ENCODE measurements around the gene PCDHB14.
"Not testable (repeated sequence)": the region's sequence is repeated elsewhere in the genome, so short reads cannot be mapped to it uniquely, and the experiment has no call there.

PCDHB14 gene

GRCh38 chr5:141236516-141237313, 13.6 kb downstream of the PCDHB14 start:
- Histone ChIP-seq H3K9ac (ENCODE audit: low read depth in 1 of 2, low read length in 2 of 2) (no peak overlapping the region), H3K4me1 (ENCODE audit: control insufficient read depth in 1 of 2, insufficient read depth in 2 of 2, low read length in 2 of 2) (no peaks in the 10 kb centered on the region), H3K27me3 (ENCODE audit: control insufficient read depth in 1 of 2, insufficient read depth in 2 of 2, low read length in 2 of 2) (no peaks in the 10 kb centered on the region), H3K36me3 (ENCODE audit: control insufficient read depth in 1 of 2, insufficient read depth in 2 of 2, low read length in 2 of 2) (no peaks in the 10 kb centered on the region), H3K9me3 (ENCODE audit: control insufficient read depth in 1 of 2, low read length in 2 of 2) (peaks cover 33 to 51% of the 10 kb centered on the region in 2 donors), H3K4me3 (ENCODE audit: low read depth in 1 of 2, low read length in 2 of 2) (no peak overlapping the region), H3K27ac (ENCODE audit: low read depth, low read length) (no peak overlapping the region)

- Histone ChIP-seq H3K27me3 (ENCODE audit: control insufficient read depth in 1 of 2, insufficient read depth in 2 of 2, low read length in 2 of 2) (no peaks in the 10 kb centered on the region), H3K9me3 (ENCODE audit: control insufficient read depth in 1 of 2, low read length in 2 of 2) (peaks cover 45 to 64% of the 10 kb centered on the region in 2 donors), H3K4me1 (ENCODE audit: control insufficient read depth in 1 of 2, insufficient read depth in 2 of 2, low read length in 2 of 2) (no peaks in the 10 kb centered on the region)
Measured at GRCh38 chr5:141241496-141241895, 18.4 kb downstream of the PCDHB14 start.

GRCh38 chr5:141245250-141245717, 22.1 kb downstream of the PCDHB14 start, which contains the start of gene PCDHB15:
Gene PCDHB15, plus strand, starts transcription at chr5:141245395. Its CDS starts 184 bp downstream, at chr5:141245579.
- no peak within 1 kb of the TSS for H3K9ac ChIP-seq (ENCODE audit: low read depth in 1 of 2, low read length in 2 of 2)

More at GRCh38 chr5:141241496-141241895, 18.4 kb downstream of the PCDHB14 start:
- no peak overlapping the region for H3K27ac ChIP-seq (ENCODE audit: low read depth, low read length)
- no peak overlapping the region for H3K4me3 ChIP-seq (ENCODE audit: low read depth in 1 of 2, low read length in 2 of 2)
- no peaks in the 10 kb centered on the region for H3K36me3 ChIP-seq (ENCODE audit: control insufficient read depth in 1 of 2, insufficient read depth in 2 of 2, low read length in 2 of 2)
- H3K9ac ChIP-seq (ENCODE audit: low read depth in 1 of 2, low read length in 2 of 2): no peak overlapping the region

GRCh38 chr5:141246971-141247370, 23.8 kb downstream of the PCDHB14 start:
- H3K27ac ChIP-seq (ENCODE audit: low read depth, low read length); H3K36me3 ChIP-seq (ENCODE audit: control insufficient read depth in 1 of 2, insufficient read depth in 2 of 2, low read length in 2 of 2); H3K4me1 ChIP-seq (ENCODE audit: control insufficient read depth in 1 of 2, insufficient read depth in 2 of 2, low read length in 2 of 2); H3K4me3 ChIP-seq (ENCODE audit: low read depth in 1 of 2, low read length in 2 of 2); H3K9ac ChIP-seq (ENCODE audit: low read depth in 1 of 2, low read length in 2 of 2); H3K27me3 ChIP-seq (ENCODE audit: control insufficient read depth in 1 of 2, insufficient read depth in 2 of 2, low read length in 2 of 2): not testable (repeated sequence)
- H3K9me3 ChIP-seq (ENCODE audit: control insufficient read depth in 1 of 2, low read length in 2 of 2): peaks cover 54 to 69% of the 10 kb centered on the region in 2 donors

More at GRCh38 chr5:141245250-141245717, 22.1 kb downstream of the PCDHB14 start, which contains the start of gene PCDHB15:
- H3K27me3 ChIP-seq (ENCODE audit: control insufficient read depth in 1 of 2, insufficient read depth in 2 of 2, low read length in 2 of 2): no peaks in the 10 kb centered on the region
- H3K4me1 ChIP-seq (ENCODE audit: control insufficient read depth in 1 of 2, insufficient read depth in 2 of 2, low read length in 2 of 2): no peaks in the 10 kb centered on the region
- peak within 1 kb of the TSS; percentile 40 to 48 for H3K4me3 ChIP-seq (ENCODE audit: low read depth in 1 of 2, low read length in 2 of 2)
- H3K9me3 ChIP-seq (ENCODE audit: control insufficient read depth in 1 of 2, low read length in 2 of 2): peaks cover 51 to 64% of the 10 kb centered on the region in 2 donors
- no peaks in the 10 kb centered on the region for H3K36me3 ChIP-seq (ENCODE audit: control insufficient read depth in 1 of 2, insufficient read depth in 2 of 2, low read length in 2 of 2)
- H3K27ac ChIP-seq (ENCODE audit: low read depth, low read length): no peak within 1 kb of the TSS

- not testable (repeated sequence) for H3K4me3 ChIP-seq (ENCODE audit: low read depth in 1 of 2, low read length in 2 of 2); H3K36me3 ChIP-seq (ENCODE audit: control insufficient read depth in 1 of 2, insufficient read depth in 2 of 2, low read length in 2 of 2); H3K27me3 ChIP-seq (ENCODE audit: control insufficient read depth in 1 of 2, insufficient read depth in 2 of 2, low read length in 2 of 2); H3K27ac ChIP-seq (ENCODE audit: low read depth, low read length); H3K4me1 ChIP-seq (ENCODE audit: control insufficient read depth in 1 of 2, insufficient read depth in 2 of 2, low read length in 2 of 2); H3K9ac ChIP-seq (ENCODE audit: low read depth in 1 of 2, low read length in 2 of 2)
- peaks cover 53 to 71% of the 10 kb centered on the region in 2 donors for H3K9me3 ChIP-seq (ENCODE audit: control insufficient read depth in 1 of 2, low read length in 2 of 2)
Measured at GRCh38 chr5:141247434-141247833, 24.3 kb downstream of the PCDHB14 start.

- peak overlapping the region in 1 of 2 donors; percentile 7 for H3K4me3 ChIP-seq (ENCODE audit: low read depth in 1 of 2, low read length in 2 of 2)
- peaks cover 64 to 69% of the 10 kb centered on the region in 2 donors for H3K9me3 ChIP-seq (ENCODE audit: control insufficient read depth in 1 of 2, low read length in 2 of 2)
- H3K27me3 ChIP-seq (ENCODE audit: control insufficient read depth in 1 of 2, insufficient read depth in 2 of 2, low read length in 2 of 2): no peaks in the 10 kb centered on the region
- H3K9ac ChIP-seq (ENCODE audit: low read depth in 1 of 2, low read length in 2 of 2): no peak overlapping the region
- no peak overlapping the region for H3K27ac ChIP-seq (ENCODE audit: low read depth, low read length)
- H3K36me3 ChIP-seq (ENCODE audit: control insufficient read depth in 1 of 2, insufficient read depth in 2 of 2, low read length in 2 of 2): no peaks in the 10 kb centered on the region
- H3K4me1 ChIP-seq (ENCODE audit: control insufficient read depth in 1 of 2, insufficient read depth in 2 of 2, low read length in 2 of 2): no peaks in the 10 kb centered on the region
Measured at GRCh38 chr5:141250576-141250975, 27.4 kb downstream of the PCDHB14 start.

GRCh38 chr5:141258464-141258863, 35.3 kb downstream of the PCDHB14 start:
- H3K9ac ChIP-seq (ENCODE audit: low read depth in 1 of 2, low read length in 2 of 2): no peak overlapping the region
- H3K9me3 ChIP-seq (ENCODE audit: control insufficient read depth in 1 of 2, low read length in 2 of 2): peaks cover 79 to 83% of the 10 kb centered on the region in 2 donors
- no peaks in the 10 kb centered on the region for H3K4me1 ChIP-seq (ENCODE audit: control insufficient read depth in 1 of 2, insufficient read depth in 2 of 2, low read length in 2 of 2)
- no peaks in the 10 kb centered on the region for H3K36me3 ChIP-seq (ENCODE audit: control insufficient read depth in 1 of 2, insufficient read depth in 2 of 2, low read length in 2 of 2)
- H3K27me3 ChIP-seq (ENCODE audit: control insufficient read depth in 1 of 2, insufficient read depth in 2 of 2, low read length in 2 of 2): no peaks in the 10 kb centered on the region
- no peak overlapping the region for H3K27ac ChIP-seq (ENCODE audit: low read depth, low read length)
- no peak overlapping the region for H3K4me3 ChIP-seq (ENCODE audit: low read depth in 1 of 2, low read length in 2 of 2)

GRCh38 chr5:141258948-141259347, 35.8 kb downstream of the PCDHB14 start:
- H3K36me3 ChIP-seq (ENCODE audit: control insufficient read depth in 1 of 2, insufficient read depth in 2 of 2, low read length in 2 of 2): peaks cover 0 to 1% of the 10 kb centered on the region in 2 donors
- no peaks in the 10 kb centered on the region for H3K27me3 ChIP-seq (ENCODE audit: control insufficient read depth in 1 of 2, insufficient read depth in 2 of 2, low read length in 2 of 2)
- no peak overlapping the region for H3K4me3 ChIP-seq (ENCODE audit: low read depth in 1 of 2, low read length in 2 of 2)
- H3K27ac ChIP-seq (ENCODE audit: low read depth, low read length): no peak overlapping the region
- no peak overlapping the region for H3K9ac ChIP-seq (ENCODE audit: low read depth in 1 of 2, low read length in 2 of 2)
- H3K9me3 ChIP-seq (ENCODE audit: control insufficient read depth in 1 of 2, low read length in 2 of 2): peaks cover 80 to 82% of the 10 kb centered on the region in 2 donors
- no peaks in the 10 kb centered on the region for H3K4me1 ChIP-seq (ENCODE audit: control insufficient read depth in 1 of 2, insufficient read depth in 2 of 2, low read length in 2 of 2)

- Histone ChIP-seq H3K27me3 (ENCODE audit: control insufficient read depth in 1 of 2, insufficient read depth in 2 of 2, low read length in 2 of 2) (no peaks in the 10 kb centered on the region), H3K9me3 (ENCODE audit: control insufficient read depth in 1 of 2, low read length in 2 of 2) (peaks cover 76 to 86% of the 10 kb centered on the region in 2 donors), H3K4me3 (ENCODE audit: low read depth in 1 of 2, low read length in 2 of 2) (no peak overlapping the region), H3K4me1 (ENCODE audit: control insufficient read depth in 1 of 2, insufficient read depth in 2 of 2, low read length in 2 of 2) (no peaks in the 10 kb centered on the region), H3K27ac (ENCODE audit: low read depth, low read length) (no peak overlapping the region), H3K9ac (ENCODE audit: low read depth in 1 of 2, low read length in 2 of 2) (no peak overlapping the region), H3K36me3 (ENCODE audit: control insufficient read depth in 1 of 2, insufficient read depth in 2 of 2, low read length in 2 of 2) (peaks cover 0 to 3% of the 10 kb centered on the region in 2 donors)
Measured at GRCh38 chr5:141260458-141261237, 37.5 kb downstream of the PCDHB14 start.

GRCh38 chr5:141261238-141261546, 38.0 kb downstream of the PCDHB14 start:
- no peak overlapping the region for H3K27ac ChIP-seq (ENCODE audit: low read depth, low read length)
- peaks cover 78 to 91% of the 10 kb centered on the region in 2 donors for H3K9me3 ChIP-seq (ENCODE audit: control insufficient read depth in 1 of 2, low read length in 2 of 2)
- H3K4me1 ChIP-seq (ENCODE audit: control insufficient read depth in 1 of 2, insufficient read depth in 2 of 2, low read length in 2 of 2): no peaks in the 10 kb centered on the region
- H3K4me3 ChIP-seq (ENCODE audit: low read depth in 1 of 2, low read length in 2 of 2): no peak overlapping the region
- H3K9ac ChIP-seq (ENCODE audit: low read depth in 1 of 2, low read length in 2 of 2): no peak overlapping the region
- no peaks in the 10 kb centered on the region for H3K27me3 ChIP-seq (ENCODE audit: control insufficient read depth in 1 of 2, insufficient read depth in 2 of 2, low read length in 2 of 2)
- H3K36me3 ChIP-seq (ENCODE audit: control insufficient read depth in 1 of 2, insufficient read depth in 2 of 2, low read length in 2 of 2): peaks cover 0 to 3% of the 10 kb centered on the region in 2 donors
